Posterior cingulate gyrus (tissue), 11 donors: ENCODE data around the gene CEP76.

ENCODE experiments used
- DNase-seq, 10 donors: peaks; one replicate each; pipeline versions ENCODE4 v3.0.0 to v3.0.0-alpha.2; 2020 to 2021; ENCODE audit warnings: mixed read lengths in 3 of 10
- intact Hi-C: fragments of 100-400 bp; cut with DNase I; formaldehyde crosslinking; loops from one replicate; pipeline ENCODE4 v1.15.1; 2023

CEP76 gene

GRCh38 chr18:12721495-12722275, 19.2 kb upstream of the CEP76 start:
- intact Hi-C loops = no loop called here
- no peak for DNase-seq

- DNase-seq = peak in 1 of 10 donors; percentile 69
- intact Hi-C loops = no loop called here
These were observed 8.9 kb upstream of the CEP76 start for GRCh38 chr18:12711446-12711845.

- no peak for DNase-seq
- intact Hi-C loops = loop anchor here (5.0 kb wide), 2 partner anchors 179 to 311 kb away; partner anchors contain the start of gene PTPN2
These were observed 1.1 kb upstream of the CEP76 start for GRCh38 chr18:12703664-12704063.

GRCh38 chr18:12703096-12703567, 609 bp upstream of the CEP76 start:
- intact Hi-C loops = loop anchor here (5.0 kb wide), 2 partner anchors 179 to 311 kb away; partner anchors contain the start of gene PTPN2
- DNase-seq = no peak

- intact Hi-C loops = loop anchor here (5.0 kb wide), 2 partner anchors 181 to 309 kb away; partner anchors contain the start of gene PTPN2
- DNase-seq = no peak
These were observed 1.4 kb downstream of the CEP76 start for GRCh38 chr18:12701161-12701560.

GRCh38 chr18:12699747-12700146, 2.8 kb downstream of the CEP76 start:
- intact Hi-C loops = loop anchor here (5.0 kb wide), 2 partner anchors 183 to 307 kb away; partner anchors contain the start of gene PTPN2
- no peak for DNase-seq

- intact Hi-C loops = no loop called here
- no peak for DNase-seq
These were observed 8.5 kb downstream of the CEP76 start for GRCh38 chr18:12694032-12694431.

- no peak for DNase-seq
- intact Hi-C loops = no loop called here
These were observed 10.3 kb downstream of the CEP76 start for GRCh38 chr18:12692206-12692605.

GRCh38 chr18:12689256-12689850, 13.2 kb downstream of the CEP76 start:
- intact Hi-C loops = no loop called here
- no peak for DNase-seq

GRCh38 chr18:12686100-12686499, 16.4 kb downstream of the CEP76 start:
- intact Hi-C loops = no loop called here
- no peak for DNase-seq

GRCh38 chr18:12679183-12679786, 23.2 kb downstream of the CEP76 start:
- peak in 4 of 10 donors; percentile 6 to 80 (median 20) for DNase-seq
- intact Hi-C loops = no loop called here

GRCh38 chr18:12668041-12668440, 34.5 kb downstream of the CEP76 start:
- DNase-seq = peak in 1 of 10 donors; percentile 13

GRCh38 chr18:12659904-12660605, 42.5 kb downstream of the CEP76 start:
- intact Hi-C loops = loop anchor here (1.0 to 10.0 kb wide), 4 partner anchors 125 to 269 kb away; partner anchors contain the start of gene PRELID3A
- DNase-seq = peak in 4 of 10 donors; percentile 25 to 72 (median 38)

More at GRCh38 chr18:12668041-12668440, 34.5 kb downstream of the CEP76 start:
- intact Hi-C loops = no loop called here

- DNase-seq = peak; percentile 20 to 91 (median 45)
These were observed 43.9 kb downstream of the CEP76 start for GRCh38 chr18:12658426-12659138.

GRCh38 chr18:12657684-12658425, 44.7 kb downstream of the CEP76 start, which contains the start of gene SPIRE1:
Gene SPIRE1 (minus strand): TSS chr18:12658107. CDS start chr18:12657866, 241 bp downstream.
- peak; percentile 51 to 96 (median 73) for DNase-seq
- intact Hi-C loops = loop anchor here (1.0 to 10.0 kb wide), 4 partner anchors 123 to 281 kb away; partner anchors contain the start of genes AFG3L2 and PRELID3A

More at GRCh38 chr18:12658426-12659138, 43.9 kb downstream of the CEP76 start:
- intact Hi-C loops = loop anchor here (1.0 to 10.0 kb wide), 4 partner anchors 124 to 281 kb away; partner anchors contain the start of genes AFG3L2 and PRELID3A

- intact Hi-C loops = loop anchor here (5.0 to 10.0 kb wide), 3 partner anchors 122 to 250 kb away; partner anchors contain the start of gene PRELID3A
- DNase-seq = peak in 9 of 10 donors; percentile 23 to 89 (median 40)
These were observed 45.4 kb downstream of the CEP76 start for GRCh38 chr18:12656938-12657683.

- intact Hi-C loops = loop anchor here (5.0 to 10.0 kb wide), 3 partner anchors 122 to 249 kb away; partner anchors contain the start of gene PRELID3A
- no peak for DNase-seq
These were observed 46.0 kb downstream of the CEP76 start for GRCh38 chr18:12656605-12656937.

- intact Hi-C loops = loop anchor here (5.0 to 10.0 kb wide), 3 partner anchors 120 to 248 kb away; partner anchors contain the start of gene PRELID3A
- DNase-seq = no peak
These were observed 47.6 kb downstream of the CEP76 start for GRCh38 chr18:12654971-12655370.
